Choroid plexus epithelial cell (primary cell): Measurements from ENCODE around the gene CYP4F22.

Experiments
- DNase-seq: peaks from one replicate; pipeline ENCODE4 v3.0.0-alpha.2; 2010; ENCODE audit warnings: low read depth
- H3K4me3 ChIP-seq: 2 replicates; pipeline ENCODE4 v1.5.1; 2011; ENCODE audit warnings: low read depth, mild to moderate bottlenecking, control low read depth, low read length, moderate library complexity
- CTCF ChIP-seq: conservative IDR thresholded peaks from 2 replicates; pipeline ENCODE4 v1.5.1; 2011; ENCODE audit warnings: low read depth, mild to moderate bottlenecking, control low read depth, inconsistent platforms, low read length, moderate library complexity

The CYP4F22 gene

GRCh38 chr19:15516363-15516762, 8.0 kb downstream of the CYP4F22 start:
- TF ChIP-seq CTCF, result no peak
- DNase-seq, result no peak
- no peak overlapping the region for H3K4me3 ChIP-seq

- DNase-seq, result no peak
- no peak for TF ChIP-seq CTCF
- no peak overlapping the region for H3K4me3 ChIP-seq
Observed at GRCh38 chr19:15517778-15518177, 9.5 kb downstream of the CYP4F22 start.

GRCh38 chr19:15519433-15519976, 11.2 kb downstream of the CYP4F22 start:
- no peak for TF ChIP-seq CTCF
- H3K4me3 ChIP-seq, result no peak overlapping the region
- DNase-seq, result no peak

- no peak for DNase-seq
- no peak for TF ChIP-seq CTCF
- no peak overlapping the region for H3K4me3 ChIP-seq
Observed at GRCh38 chr19:15524781-15525180, 16.5 kb downstream of the CYP4F22 start.

GRCh38 chr19:15525291-15525690, 17.0 kb downstream of the CYP4F22 start:
- no peak overlapping the region for H3K4me3 ChIP-seq
- TF ChIP-seq CTCF, result no peak
- no peak for DNase-seq

- no peak for TF ChIP-seq CTCF
- no peak for DNase-seq
- H3K4me3 ChIP-seq, result no peak overlapping the region
Observed at GRCh38 chr19:15526408-15526807, 18.1 kb downstream of the CYP4F22 start.

- no peak overlapping the region for H3K4me3 ChIP-seq
- TF ChIP-seq CTCF, result no peak
- no peak for DNase-seq
Observed at GRCh38 chr19:15527705-15528104, 19.4 kb downstream of the CYP4F22 start.
